Lower leg skin (tissue), 3 donors: ENCODE measurements around the gene NDST1.

ENCODE experiments used
- CTCF ChIP-seq, 3 donors: fragments of 450-650 bp; IDR thresholded peaks; one replicate each; pipeline ENCODE4 v1.5.1; 2016; ENCODE audit warnings: antibody characterized with exemption in 3 of 3, mild to moderate bottlenecking in 3 of 3, moderate library complexity in 2 of 3
- POLR2A ChIP-seq, 2 donors: fragments of 450-650 bp; IDR thresholded peaks; one replicate each; pipeline ENCODE4 v1.6.1; 2016 to 2017; ENCODE audit warnings: antibody characterized with exemption in 2 of 2, mild to moderate bottlenecking in 1 of 2, moderate library complexity in 1 of 2

DNA sequence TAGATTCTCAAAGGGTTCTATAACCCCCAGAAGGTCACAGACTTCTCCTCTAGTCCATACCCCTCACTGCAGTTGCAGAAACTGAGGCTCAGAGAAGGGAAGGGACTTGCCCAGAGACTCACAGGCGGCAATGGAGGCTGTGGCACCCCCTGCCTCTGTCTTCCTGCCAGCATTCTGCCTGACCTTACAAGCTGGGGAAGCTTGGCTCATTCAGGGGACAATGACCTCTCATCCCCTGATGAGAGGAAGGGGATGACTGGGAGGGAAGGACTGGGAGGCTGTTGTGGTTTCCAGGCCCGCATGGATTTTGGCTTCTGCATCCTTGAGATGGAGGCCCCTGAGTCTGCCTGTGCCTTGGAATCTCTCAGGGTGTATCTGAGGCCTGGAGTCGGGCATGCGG is 897 bp downstream of the NDST1 start:
- TF ChIP-seq CTCF (IDR thresholded peaks at IDR 0.05): no peak
- no peak for TF ChIP-seq POLR2A (IDR thresholded peaks at IDR 0.05)
